Stimulated activated CD4-positive, alpha-beta T cell treated with anti-CD3 and anti-CD28 coated beads, Interleukin-1b, Interleukin-23, amount 100 ng/mL, for 1 hour (primary cell): ENCODE data around the gene EPG5.
"Not testable (repeated sequence)": the region's sequence is repeated elsewhere in the genome, so short reads cannot be mapped to it uniquely, and the experiment has no call there.

ENCODE experiments used
- DNase-seq, 2 donors: peaks; one replicate each; pipeline ENCODE4 v3.0.0-alpha.2; 2020; ENCODE audit warnings: low read depth in 2 of 2

The EPG5 gene

GRCh38 chr18:45839414-45840395, 127.4 kb downstream of the EPG5 start:
- no peak for DNase-seq

GRCh38 chr18:45838302-45839070, 128.6 kb downstream of the EPG5 start:
- no peak for DNase-seq

GRCh38 chr18:45837283-45838070, 129.7 kb downstream of the EPG5 start:
- DNase-seq: no peak

- DNase-seq: no peak
Measured at GRCh38 chr18:45836242-45837205, 130.6 kb downstream of the EPG5 start.

- DNase-seq: no peak
Measured at GRCh38 chr18:45835057-45835636, 132.0 kb downstream of the EPG5 start.

- no peak for DNase-seq
Measured at GRCh38 chr18:45834306-45834705, 132.8 kb downstream of the EPG5 start.

- DNase-seq: no peak
Measured at GRCh38 chr18:45833846-45834245, 133.3 kb downstream of the EPG5 start.

GRCh38 chr18:45830917-45831316, 136.2 kb downstream of the EPG5 start:
- DNase-seq: no peak

- no peak for DNase-seq
Measured at GRCh38 chr18:45829855-45830254, 137.3 kb downstream of the EPG5 start.

GRCh38 chr18:45828917-45829811, 138.0 kb downstream of the EPG5 start:
- DNase-seq: no peak

GRCh38 chr18:45826716-45827115, 140.4 kb downstream of the EPG5 start:
- not testable (repeated sequence) for DNase-seq

- DNase-seq: no peak
Measured at GRCh38 chr18:45826084-45826483, 141.0 kb downstream of the EPG5 start.

GRCh38 chr18:45825258-45826044, 141.7 kb downstream of the EPG5 start, which contains the start of gene SIGLEC15:
TSS of gene SIGLEC15 (plus strand) at chr18:45825675. CDS start at chr18:45825729, 54 bp downstream.
- DNase-seq: no peak

- no peak for DNase-seq
Measured at GRCh38 chr18:45821711-45822110, 145.4 kb downstream of the EPG5 start.

GRCh38 chr18:45821026-45821425, 146.1 kb downstream of the EPG5 start:
- no peak for DNase-seq

- DNase-seq: no peak
Measured at GRCh38 chr18:45820106-45820745, 146.9 kb downstream of the EPG5 start.

GRCh38 chr18:45818765-45819164, 148.4 kb downstream of the EPG5 start:
- not testable (repeated sequence) for DNase-seq

- DNase-seq: no peak
Measured at GRCh38 chr18:45817543-45817942, 149.6 kb downstream of the EPG5 start.
